ENCODE data around the gene GPR63. TPM values are rescaled to one million over a fixed set of nuclear protein-coding genes. Genes with fewer than 3 reads are reported as not detected.

Gene GPR63
- total and polyA plus RNA-seq, 2 of the 4 experiments (the other 2 are of a cell fraction), result 0.36 to 0.44 TPM

DNA sequence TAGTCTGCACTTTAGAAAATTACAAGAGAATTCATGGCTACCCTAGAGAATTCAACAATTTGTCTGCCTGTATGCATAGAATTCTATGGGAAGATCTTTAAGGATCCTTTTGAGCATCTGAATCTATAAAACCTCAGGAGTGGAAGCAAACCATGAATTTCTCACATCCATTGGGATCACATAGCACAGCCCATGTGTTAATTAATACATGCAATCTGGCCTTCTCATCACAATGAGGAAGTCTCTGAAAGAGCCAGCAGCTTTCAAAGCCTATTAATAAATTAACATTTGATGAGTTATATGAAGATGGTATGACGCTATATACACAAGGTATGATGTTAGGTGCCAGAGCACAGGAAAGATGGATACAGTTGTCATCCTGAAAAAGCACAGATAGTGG lies 35.7 kb upstream of the GPR63 start:
- ATAC-seq (ENCODE audit: low read depth) (no peak), DNase-seq (no peak)
- Histone ChIP-seq H4K5ac (ENCODE audit: low read depth, low read length) (no peak overlapping the region), H3K27ac (ENCODE audit: insufficient read depth, low read length) (no peak overlapping the region), H3K56ac (ENCODE audit: extremely low read depth, insufficient read depth, low read length) (no peak overlapping the region), H3K36me3 (ENCODE audit: control insufficient read depth, insufficient read depth, low read length) (no peaks in the 10 kb centered on the region), H3K9ac (ENCODE audit: low read depth, low read length) (no peak overlapping the region), H3K9me3 (ENCODE audit: control insufficient read depth, insufficient read depth, low read length) (no peaks in the 10 kb centered on the region), H4K91ac (ENCODE audit: insufficient read depth, low read depth, low read length) (no peak overlapping the region), H3K4me3 (ENCODE audit: insufficient read depth, low read depth, low read length) (no peak overlapping the region), H3K4me2 (ENCODE audit: low read depth, low read length) (no peak overlapping the region), H2AK5ac (ENCODE audit: low read depth, low read length) (no peak overlapping the region), H4K20me1 (ENCODE audit: insufficient read depth, low read length) (no peaks in the 10 kb centered on the region), H2AFZ (replicated peaks; ENCODE audit: low read length, poor library complexity) (no peak overlapping the region), H2BK120ac (ENCODE audit: low read depth, low read length) (no peak overlapping the region), H2BK5ac (ENCODE audit: low read depth, low read length, poor library complexity, severe bottlenecking) (no peak overlapping the region), H2BK15ac (ENCODE audit: low read depth, low read length) (no peak overlapping the region), H2BK20ac (ENCODE audit: low read depth, low read length) (no peak overlapping the region), H3K14ac (replicated peaks; ENCODE audit: low read depth, low read length) (no peak overlapping the region), H3K27me3 (ENCODE audit: control insufficient read depth, insufficient read depth, low read length) (peaks cover 8% of the 10 kb centered on the region), H3K18ac (ENCODE audit: low read depth, low read length) (no peak overlapping the region), H4K8ac (ENCODE audit: low read depth in 2 of 2, low read length in 2 of 2) (no peak overlapping the region), H3K79me1 (ENCODE audit: low read depth in 1 of 2, low read length in 2 of 2) (no peaks in the 10 kb centered on the region), H2AK9ac (replicated peaks; ENCODE audit: low read depth, low read length, poor library complexity) (no peak overlapping the region), H3K23ac (ENCODE audit: low read depth, low read length) (no peak overlapping the region), H3K4ac (ENCODE audit: low read depth, low read length) (no peak overlapping the region), H3K9me1 (ENCODE audit: insufficient read depth, low read length) (no peaks in the 10 kb centered on the region), H3K4me1 (ENCODE audit: control insufficient read depth, insufficient read depth, low read length) (peaks cover 3% of the 10 kb centered on the region; the same call in 1 of the 2 replicates)
- intact Hi-C loops (cut with micrococcal nuclease) (no loop called here), in situ Hi-C loops (cut with MboI; ENCODE audit: low sequenced_read_pairs) (no loop called here), dilution Hi-C loops (cut with HindIII; ENCODE audit: low sequenced_read_pairs, unreplicated experiment) (no loop called here)
- TF ChIP-seq CEBPB (IDR thresholded peaks at IDR 0.05; ENCODE audit: low read depth, low read length) (no peak), CHD1 (IDR thresholded peaks at IDR 0.05; ENCODE audit: low read depth, low read length) (no peak), RCOR1 (IDR thresholded peaks at IDR 0.05; ENCODE audit: insufficient replicate concordance, low read length) (no peak), BHLHE40 (IDR thresholded peaks at IDR 0.05; ENCODE audit: low read depth, low read length) (no peak), NFE2L2 (IDR thresholded peaks at IDR 0.05; ENCODE audit: low read depth, low read length) (no peak), FOS (IDR thresholded peaks at IDR 0.05; ENCODE audit: low read depth, low read length) (no peak), MXI1 (IDR thresholded peaks at IDR 0.05; ENCODE audit: borderline replicate concordance, low read depth, low read length) (no peak), SMC3 (IDR thresholded peaks at IDR 0.05; ENCODE audit: low read depth, low read length) (no peak), MAFK (IDR thresholded peaks at IDR 0.05; ENCODE audit: low read depth, low read length) (no peak), POLR2A (IDR thresholded peaks at IDR 0.05; ENCODE audit: low read depth, low read length) (no peak), RAD21 (IDR thresholded peaks at IDR 0.05; ENCODE audit: low read length) (no peak), MAZ (IDR thresholded peaks at IDR 0.05; ENCODE audit: borderline replicate concordance, low read depth, low read length) (no peak), RFX5 (IDR thresholded peaks at IDR 0.05; ENCODE audit: low read depth, low read length) (no peak)
- TF ChIP-seq, protein P1, sequence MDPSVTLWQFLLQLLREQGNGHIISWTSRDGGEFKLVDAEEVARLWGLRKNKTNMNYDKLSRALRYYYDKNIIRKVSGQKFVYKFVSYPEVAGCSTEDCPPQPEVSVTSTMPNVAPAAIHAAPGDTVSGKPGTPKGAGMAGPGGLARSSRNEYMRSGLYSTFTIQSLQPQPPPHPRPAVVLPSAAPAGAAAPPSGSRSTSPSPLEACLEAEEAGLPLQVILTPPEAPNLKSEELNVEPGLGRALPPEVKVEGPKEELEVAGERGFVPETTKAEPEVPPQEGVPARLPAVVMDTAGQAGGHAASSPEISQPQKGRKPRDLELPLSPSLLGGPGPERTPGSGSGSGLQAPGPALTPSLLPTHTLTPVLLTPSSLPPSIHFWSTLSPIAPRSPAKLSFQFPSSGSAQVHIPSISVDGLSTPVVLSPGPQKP (IDR thresholded peaks at IDR 0.05; ENCODE audit: borderline replicate concordance, low read depth, low read length), result no peak
- TF ChIP-seq, protein P2, sequence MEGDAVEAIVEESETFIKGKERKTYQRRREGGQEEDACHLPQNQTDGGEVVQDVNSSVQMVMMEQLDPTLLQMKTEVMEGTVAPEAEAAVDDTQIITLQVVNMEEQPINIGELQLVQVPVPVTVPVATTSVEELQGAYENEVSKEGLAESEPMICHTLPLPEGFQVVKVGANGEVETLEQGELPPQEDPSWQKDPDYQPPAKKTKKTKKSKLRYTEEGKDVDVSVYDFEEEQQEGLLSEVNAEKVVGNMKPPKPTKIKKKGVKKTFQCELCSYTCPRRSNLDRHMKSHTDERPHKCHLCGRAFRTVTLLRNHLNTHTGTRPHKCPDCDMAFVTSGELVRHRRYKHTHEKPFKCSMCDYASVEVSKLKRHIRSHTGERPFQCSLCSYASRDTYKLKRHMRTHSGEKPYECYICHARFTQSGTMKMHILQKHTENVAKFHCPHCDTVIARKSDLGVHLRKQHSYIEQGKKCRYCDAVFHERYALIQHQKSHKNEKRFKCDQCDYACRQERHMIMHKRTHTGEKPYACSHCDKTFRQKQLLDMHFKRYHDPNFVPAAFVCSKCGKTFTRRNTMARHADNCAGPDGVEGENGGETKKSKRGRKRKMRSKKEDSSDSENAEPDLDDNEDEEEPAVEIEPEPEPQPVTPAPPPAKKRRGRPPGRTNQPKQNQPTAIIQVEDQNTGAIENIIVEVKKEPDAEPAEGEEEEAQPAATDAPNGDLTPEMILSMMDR (conservative IDR thresholded peaks at IDR 0.05; ENCODE audit: low read depth, low read length), result no peak
- TF ChIP-seq, protein P3, sequence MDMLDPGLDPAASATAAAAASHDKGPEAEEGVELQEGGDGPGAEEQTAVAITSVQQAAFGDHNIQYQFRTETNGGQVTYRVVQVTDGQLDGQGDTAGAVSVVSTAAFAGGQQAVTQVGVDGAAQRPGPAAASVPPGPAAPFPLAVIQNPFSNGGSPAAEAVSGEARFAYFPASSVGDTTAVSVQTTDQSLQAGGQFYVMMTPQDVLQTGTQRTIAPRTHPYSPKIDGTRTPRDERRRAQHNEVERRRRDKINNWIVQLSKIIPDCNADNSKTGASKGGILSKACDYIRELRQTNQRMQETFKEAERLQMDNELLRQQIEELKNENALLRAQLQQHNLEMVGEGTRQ (IDR thresholded peaks at IDR 0.05; ENCODE audit: low read depth, low read length), result no peak
- ChIA-PET CTCF (no interaction called here), POLR2A (ENCODE audit: unreplicated experiment) (no interaction called here)
- BruUV-seq (replicated peaks), result no TSS peak
- no CpG with 5 or more reads among the region's 1 CpG for WGBS, 2 experiments (ENCODE audit: extremely low coverage in 2 of 2, insufficient read length in 1 of 2)
